ENCODE data around the gene MB.
"Not testable (repeated sequence)": the region's sequence is repeated elsewhere in the genome, so short reads cannot be mapped to it uniquely, and the experiment has no call there.

Gene MB

DNA sequence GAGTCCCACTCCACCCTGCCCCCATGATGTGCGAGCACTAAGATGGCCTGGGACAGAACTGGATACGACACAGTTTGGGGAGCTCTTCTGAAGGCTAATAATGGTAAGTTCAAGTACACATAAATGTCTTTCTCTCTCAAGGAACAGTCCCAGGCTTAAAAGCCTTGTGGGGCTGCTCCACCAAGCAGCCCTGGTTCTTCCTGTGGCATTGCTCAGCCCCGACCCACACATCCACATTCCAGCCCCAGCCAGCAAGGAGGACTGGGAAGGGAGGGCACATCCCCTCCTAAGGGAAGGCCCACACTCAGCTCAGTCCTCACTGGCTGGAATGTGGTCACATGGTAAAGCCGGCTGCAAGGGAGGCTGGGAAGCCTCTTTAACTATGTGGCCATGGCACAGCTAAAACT is 13.3 kb upstream of the MB start:
- H3K9me3 ChIP-seq (ENCODE audit: insufficient read depth, low read length), result no peaks in the 10 kb centered on the region
- no peak overlapping the region for H3K9ac ChIP-seq (ENCODE audit: insufficient read length, low read depth)
- no peaks in the 10 kb centered on the region for H3K27me3 ChIP-seq (ENCODE audit: insufficient read depth, insufficient read length)
- H3K36me3 ChIP-seq (ENCODE audit: insufficient read depth, insufficient read length, low read length), result no peaks in the 10 kb centered on the region
- no peak for TF ChIP-seq ZNF274 (IDR thresholded peaks at IDR 0.05; ENCODE audit: low read depth, low read length)
- no peak for TF ChIP-seq SUZ12 (IDR thresholded peaks at IDR 0.05; ENCODE audit: extremely low read depth, insufficient read depth, insufficient read length)
- TF ChIP-seq YY1 (IDR thresholded peaks at IDR 0.05; ENCODE audit: insufficient read depth, insufficient read length), result no peak
- H3K4me1 ChIP-seq (ENCODE audit: insufficient read depth, insufficient read length), result peaks cover 8% of the 10 kb centered on the region
- H3K4me3 ChIP-seq (ENCODE audit: insufficient read length, low read depth), result no peak overlapping the region
- no peak for DNase-seq (ENCODE audit: low read depth, low spot score)

DNA sequence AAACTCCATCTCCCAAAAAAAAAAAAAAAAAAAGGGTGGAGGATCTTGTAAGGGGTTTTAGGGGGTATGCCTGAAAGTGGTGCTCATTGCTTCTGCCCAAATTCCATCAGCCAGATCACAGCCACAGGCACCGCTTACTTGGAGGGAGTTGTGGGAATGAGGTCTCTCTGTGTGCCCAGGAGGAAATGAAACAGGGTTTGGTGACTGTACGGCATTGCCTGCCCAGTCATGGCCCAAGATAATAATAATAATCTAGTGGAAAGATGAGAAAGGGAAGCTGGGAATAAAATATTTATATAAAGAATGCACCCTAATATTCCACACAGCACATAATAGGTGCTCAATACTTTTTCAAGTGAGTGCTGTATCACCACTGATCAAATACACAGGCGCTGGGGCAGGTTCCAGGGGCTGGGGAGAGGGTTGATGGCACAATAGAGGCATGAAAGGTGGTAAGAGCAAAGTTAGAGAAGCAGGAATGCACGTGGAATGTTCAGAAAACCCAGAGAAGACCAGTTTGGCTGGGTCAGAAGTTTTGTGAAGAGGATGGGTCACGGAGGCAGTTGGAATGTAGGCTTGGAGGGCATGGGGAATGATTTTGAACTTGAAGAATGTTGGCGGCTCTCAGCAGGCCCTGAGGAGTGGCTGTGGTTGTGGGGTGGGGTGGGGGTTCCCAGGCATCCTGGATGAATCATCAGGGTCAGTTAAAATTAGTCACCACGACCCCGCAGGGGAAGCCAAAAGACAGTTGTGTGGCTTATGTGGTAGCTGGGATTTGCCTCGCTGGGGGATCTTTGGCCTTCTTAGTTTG is 12.5 kb upstream of the MB start:
- Histone ChIP-seq H3K36me3 (ENCODE audit: insufficient read depth, insufficient read length, low read length) (no peaks in the 10 kb centered on the region), H3K9ac (ENCODE audit: insufficient read length, low read depth) (no peak overlapping the region), H3K27me3 (ENCODE audit: insufficient read depth, insufficient read length) (no peaks in the 10 kb centered on the region), H3K4me1 (ENCODE audit: insufficient read depth, insufficient read length) (peaks cover 8% of the 10 kb centered on the region), H3K4me3 (ENCODE audit: insufficient read length, low read depth) (no peak overlapping the region), H3K9me3 (ENCODE audit: insufficient read depth, low read length) (no peaks in the 10 kb centered on the region)
- DNase-seq (ENCODE audit: low read depth, low spot score), result peak; percentile 42
- TF ChIP-seq ZNF274 (IDR thresholded peaks at IDR 0.05; ENCODE audit: low read depth, low read length), result no peak
- TF ChIP-seq YY1 (IDR thresholded peaks at IDR 0.05; ENCODE audit: insufficient read depth, insufficient read length), result no peak
- no peak for TF ChIP-seq SUZ12 (IDR thresholded peaks at IDR 0.05; ENCODE audit: extremely low read depth, insufficient read depth, insufficient read length)

GRCh38 chr22:35628732-35629131 is 11.6 kb upstream of the MB start:
- Histone ChIP-seq H3K36me3 (ENCODE audit: insufficient read depth, insufficient read length, low read length) (no peaks in the 10 kb centered on the region), H3K27me3 (ENCODE audit: insufficient read depth, insufficient read length) (no peaks in the 10 kb centered on the region), H3K9me3 (ENCODE audit: insufficient read depth, low read length) (no peaks in the 10 kb centered on the region), H3K4me1 (ENCODE audit: insufficient read depth, insufficient read length) (peaks cover 6% of the 10 kb centered on the region), H3K4me3 (ENCODE audit: insufficient read length, low read depth) (no peak overlapping the region), H3K9ac (ENCODE audit: insufficient read length, low read depth) (no peak overlapping the region)
- no peak for DNase-seq (ENCODE audit: low read depth, low spot score)
- TF ChIP-seq ZNF274 (IDR thresholded peaks at IDR 0.05; ENCODE audit: low read depth, low read length) (no peak), YY1 (IDR thresholded peaks at IDR 0.05; ENCODE audit: insufficient read depth, insufficient read length) (no peak), SUZ12 (IDR thresholded peaks at IDR 0.05; ENCODE audit: extremely low read depth, insufficient read depth, insufficient read length) (no peak)

- H3K9ac ChIP-seq (ENCODE audit: insufficient read length, low read depth), result peak overlapping the region; percentile 80
- no peaks in the 10 kb centered on the region for H3K36me3 ChIP-seq (ENCODE audit: insufficient read depth, insufficient read length, low read length)
- H3K4me1 ChIP-seq (ENCODE audit: insufficient read depth, insufficient read length), result no peaks in the 10 kb centered on the region
- H3K27me3 ChIP-seq (ENCODE audit: insufficient read depth, insufficient read length), result no peaks in the 10 kb centered on the region
- peak; percentile 61 for DNase-seq (ENCODE audit: low read depth, low spot score)
- no peaks in the 10 kb centered on the region for H3K9me3 ChIP-seq (ENCODE audit: insufficient read depth, low read length)
- peak overlapping the region; percentile 67 for H3K4me3 ChIP-seq (ENCODE audit: insufficient read length, low read depth)
- no peak for TF ChIP-seq YY1 (IDR thresholded peaks at IDR 0.05; ENCODE audit: insufficient read depth, insufficient read length)
- TF ChIP-seq ZNF274 (IDR thresholded peaks at IDR 0.05; ENCODE audit: low read depth, low read length), result no peak
- no peak for TF ChIP-seq SUZ12 (IDR thresholded peaks at IDR 0.05; ENCODE audit: extremely low read depth, insufficient read depth, insufficient read length)
Measured at GRCh38 chr22:35627267-35628041, 10.3 kb upstream of the MB start.

GRCh38 chr22:35625763-35626432 is 8.8 kb upstream of the MB start:
- no peaks in the 10 kb centered on the region for H3K36me3 ChIP-seq (ENCODE audit: insufficient read depth, insufficient read length, low read length)
- no peak for DNase-seq (ENCODE audit: low read depth, low spot score)
- H3K4me3 ChIP-seq (ENCODE audit: insufficient read length, low read depth), result no peak overlapping the region
- H3K4me1 ChIP-seq (ENCODE audit: insufficient read depth, insufficient read length), result peaks cover 4% of the 10 kb centered on the region
- TF ChIP-seq ZNF274 (IDR thresholded peaks at IDR 0.05; ENCODE audit: low read depth, low read length) (no peak), SUZ12 (IDR thresholded peaks at IDR 0.05; ENCODE audit: extremely low read depth, insufficient read depth, insufficient read length) (no peak), YY1 (IDR thresholded peaks at IDR 0.05; ENCODE audit: insufficient read depth, insufficient read length) (no peak)
- H3K9ac ChIP-seq (ENCODE audit: insufficient read length, low read depth), result no peak overlapping the region
- H3K27me3 ChIP-seq (ENCODE audit: insufficient read depth, insufficient read length), result no peaks in the 10 kb centered on the region
- no peaks in the 10 kb centered on the region for H3K9me3 ChIP-seq (ENCODE audit: insufficient read depth, low read length)

GRCh38 chr22:35624547-35624946 is 7.4 kb upstream of the MB start:
- H3K9me3 ChIP-seq (ENCODE audit: insufficient read depth, low read length), result no peaks in the 10 kb centered on the region
- H3K9ac ChIP-seq (ENCODE audit: insufficient read length, low read depth), result no peak overlapping the region
- H3K4me3 ChIP-seq (ENCODE audit: insufficient read length, low read depth), result no peak overlapping the region
- no peaks in the 10 kb centered on the region for H3K27me3 ChIP-seq (ENCODE audit: insufficient read depth, insufficient read length)
- no peaks in the 10 kb centered on the region for H3K36me3 ChIP-seq (ENCODE audit: insufficient read depth, insufficient read length, low read length)
- peaks cover 4% of the 10 kb centered on the region for H3K4me1 ChIP-seq (ENCODE audit: insufficient read depth, insufficient read length)
- TF ChIP-seq SUZ12 (IDR thresholded peaks at IDR 0.05; ENCODE audit: extremely low read depth, insufficient read depth, insufficient read length) (no peak), YY1 (IDR thresholded peaks at IDR 0.05; ENCODE audit: insufficient read depth, insufficient read length) (no peak), ZNF274 (IDR thresholded peaks at IDR 0.05; ENCODE audit: low read depth, low read length) (no peak)
- no peak for DNase-seq (ENCODE audit: low read depth, low spot score)

- not testable (repeated sequence) for H3K4me3 ChIP-seq (ENCODE audit: insufficient read length, low read depth); H3K4me1 ChIP-seq (ENCODE audit: insufficient read depth, insufficient read length); H3K9ac ChIP-seq (ENCODE audit: insufficient read length, low read depth); H3K9me3 ChIP-seq (ENCODE audit: insufficient read depth, low read length); DNase-seq (ENCODE audit: low read depth, low spot score); H3K36me3 ChIP-seq (ENCODE audit: insufficient read depth, insufficient read length, low read length); H3K27me3 ChIP-seq (ENCODE audit: insufficient read depth, insufficient read length)
Measured at GRCh38 chr22:35623885-35624284, 6.8 kb upstream of the MB start.
